Inflammatory macrophage (primary cell): ENCODE results near the gene RNF123.
A peak's percentile ranks its signal among the peaks of the same experiment; 100 is the strongest.

Experiments
- DNase-seq, 2 donors: peaks; one replicate each; pipeline ENCODE4 v3.0.0-alpha.2; 2020 to 2022

The RNF123 gene

GRCh38 chr3:49659756-49660155 is 29.6 kb upstream of the RNF123 start:
- DNase-seq = no peak

DNA sequence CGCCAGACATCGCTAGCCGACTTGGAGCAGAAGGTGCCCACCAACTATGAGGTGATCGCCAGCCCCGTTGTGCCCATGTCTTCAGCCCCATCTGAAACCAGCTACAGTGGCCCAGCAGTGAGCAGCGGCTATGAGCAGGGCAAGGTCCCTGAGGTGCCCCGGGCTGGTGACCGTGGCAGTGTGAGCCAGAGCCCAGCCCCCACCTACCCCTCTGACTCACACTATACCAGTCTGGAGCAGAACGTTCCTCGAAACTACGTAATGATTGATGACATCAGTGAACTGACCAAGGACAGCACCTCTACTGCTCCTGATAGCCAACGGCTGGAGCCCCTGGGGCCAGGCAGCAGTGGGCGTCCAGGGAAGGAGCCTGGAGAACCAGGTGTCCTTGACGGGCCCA is 28.1 kb upstream of the RNF123 start:
- DNase-seq = no peak

DNA sequence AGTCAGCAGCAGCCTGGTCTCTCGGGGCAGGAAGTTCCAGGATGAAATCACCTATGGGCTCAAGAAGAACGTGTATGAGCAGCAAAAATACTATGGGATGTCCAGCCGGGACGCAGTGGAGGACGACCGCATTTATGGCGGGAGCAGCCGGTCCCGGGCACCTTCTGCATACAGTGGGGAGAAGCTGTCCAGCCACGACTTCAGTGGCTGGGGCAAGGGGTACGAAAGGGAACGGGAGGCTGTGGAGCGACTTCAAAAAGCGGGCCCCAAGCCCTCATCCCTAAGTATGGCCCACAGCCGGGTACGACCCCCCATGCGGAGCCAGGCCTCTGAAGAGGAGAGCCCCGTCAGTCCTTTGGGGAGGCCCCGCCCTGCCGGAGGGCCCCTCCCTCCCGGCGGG is 27.3 kb upstream of the RNF123 start:
- no peak for DNase-seq

- DNase-seq = no peak
Measured at GRCh38 chr3:49662720-49663413, 26.5 kb upstream of the RNF123 start.

DNA sequence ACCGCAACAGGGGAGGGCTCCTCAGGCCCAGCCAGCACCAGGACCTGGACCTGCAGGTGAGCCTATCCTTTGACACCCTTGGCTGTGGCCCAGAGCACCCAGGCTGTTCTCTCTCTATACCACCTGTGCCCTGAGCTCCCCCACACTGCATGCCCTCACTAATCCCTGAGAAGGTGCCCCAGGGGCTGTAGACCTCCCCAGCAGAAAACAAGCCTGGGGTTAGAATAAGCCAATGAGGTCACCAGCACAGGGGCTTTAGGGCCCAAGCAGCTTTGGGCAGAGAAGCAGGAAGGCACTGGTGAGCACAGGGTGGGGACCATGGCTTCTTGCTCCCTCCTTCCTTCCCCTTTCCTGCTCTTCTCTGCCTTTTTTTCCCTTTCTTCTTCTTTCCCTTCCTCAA is 25.5 kb upstream of the RNF123 start:
- no peak for DNase-seq

DNA sequence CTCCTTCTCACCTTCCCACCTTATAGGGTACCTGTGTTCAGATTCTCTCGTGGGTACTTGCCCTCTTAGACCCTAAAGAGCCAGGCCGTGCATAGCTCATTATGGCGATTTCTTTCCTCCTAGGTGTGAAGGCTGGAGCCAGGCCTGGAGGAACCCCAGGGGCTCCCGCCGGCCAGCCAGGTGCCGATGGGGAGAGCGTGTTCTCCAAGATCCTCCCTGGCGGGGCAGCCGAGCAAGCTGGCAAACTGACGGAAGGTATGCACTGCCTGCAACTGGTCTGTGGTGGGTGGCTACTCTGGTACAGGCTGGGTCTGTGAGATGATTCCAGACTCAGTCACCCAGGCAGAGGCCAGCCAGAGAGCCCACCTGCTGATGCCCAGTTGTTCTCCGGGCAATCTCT is 25.1 kb upstream of the RNF123 start:
- DNase-seq = no peak

DNA sequence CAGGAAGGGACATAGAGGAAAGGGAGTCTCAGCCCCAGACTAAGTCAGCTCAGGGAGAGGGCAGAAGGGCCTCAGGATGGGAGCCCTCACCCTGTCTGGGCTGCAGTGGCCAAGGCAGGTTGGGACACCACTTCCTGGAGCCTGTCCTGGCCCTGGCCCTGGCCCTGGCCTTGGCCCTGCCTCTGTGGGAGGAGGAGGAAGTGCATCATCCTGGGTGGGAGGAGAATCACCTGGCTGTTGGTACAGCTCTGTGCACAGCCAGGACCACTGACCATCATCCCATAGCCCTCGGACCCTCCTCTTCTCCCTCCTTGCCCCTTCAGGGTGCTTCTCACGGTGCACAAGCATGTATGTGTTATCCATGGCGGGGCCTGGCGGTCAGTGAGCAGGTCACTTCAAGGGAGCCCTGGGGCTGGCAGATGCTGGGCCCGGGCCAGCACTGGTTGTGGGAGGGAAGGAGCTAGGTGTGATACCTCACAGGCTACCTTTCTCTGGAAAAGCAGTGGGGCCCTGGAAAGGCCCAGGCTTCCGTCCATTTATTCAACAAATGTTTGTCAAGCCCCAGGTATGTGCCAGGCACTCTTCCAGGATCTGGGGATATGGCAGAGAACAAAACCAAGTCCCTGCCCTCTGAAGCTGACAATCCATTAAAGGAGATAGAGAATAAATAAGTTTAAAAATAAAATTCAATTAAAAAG is 23.4 kb upstream of the RNF123 start:
- DNase-seq = peak in 1 of 2 donors; percentile 13

GRCh38 chr3:49666592-49666991 is 22.8 kb upstream of the RNF123 start:
- DNase-seq = no peak

GRCh38 chr3:49667701-49668413 is 21.5 kb upstream of the RNF123 start:
- DNase-seq = no peak

DNA sequence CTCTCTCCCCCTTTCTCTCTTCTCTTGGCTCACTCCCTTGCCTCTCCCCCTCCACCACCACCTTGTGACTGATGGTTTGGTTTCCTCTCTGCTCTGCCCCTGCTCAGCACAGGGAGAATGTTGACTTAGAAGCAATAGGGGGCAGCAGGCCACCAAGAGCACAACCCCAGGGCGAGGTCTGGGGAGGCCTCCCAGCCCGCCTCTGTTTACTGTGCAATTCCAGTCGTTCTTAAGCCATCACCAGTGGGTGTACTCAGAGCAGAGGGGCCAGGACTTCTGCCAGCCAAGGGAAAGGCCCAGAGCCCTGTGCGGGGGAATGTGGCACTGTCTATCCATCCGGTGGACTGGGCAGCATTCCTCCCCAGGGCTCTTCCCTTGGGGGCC is 21.0 kb upstream of the RNF123 start:
- DNase-seq = no peak

- DNase-seq = no peak
Measured at GRCh38 chr3:49668861-49669260, 20.5 kb upstream of the RNF123 start.

GRCh38 chr3:49669352-49669751 is 20.0 kb upstream of the RNF123 start:
- DNase-seq = no peak

DNA sequence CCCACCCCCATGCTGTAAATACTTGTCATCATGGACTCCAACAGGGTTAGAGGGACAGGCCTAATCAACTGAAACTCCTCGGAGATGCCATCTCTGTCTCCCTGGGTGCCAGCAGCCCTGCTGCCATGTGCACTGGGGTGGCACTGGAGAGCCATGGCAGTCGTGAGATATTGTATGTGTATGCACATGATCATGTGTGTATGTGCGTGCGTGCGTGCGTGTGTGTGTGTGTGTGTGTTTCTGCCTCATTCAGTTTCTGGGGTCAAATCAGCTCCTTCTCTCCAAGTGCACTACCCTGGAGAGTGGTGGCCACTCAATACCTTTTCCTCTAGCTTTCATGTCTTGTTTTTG is 18.4 kb upstream of the RNF123 start:
- DNase-seq = no peak

DNA sequence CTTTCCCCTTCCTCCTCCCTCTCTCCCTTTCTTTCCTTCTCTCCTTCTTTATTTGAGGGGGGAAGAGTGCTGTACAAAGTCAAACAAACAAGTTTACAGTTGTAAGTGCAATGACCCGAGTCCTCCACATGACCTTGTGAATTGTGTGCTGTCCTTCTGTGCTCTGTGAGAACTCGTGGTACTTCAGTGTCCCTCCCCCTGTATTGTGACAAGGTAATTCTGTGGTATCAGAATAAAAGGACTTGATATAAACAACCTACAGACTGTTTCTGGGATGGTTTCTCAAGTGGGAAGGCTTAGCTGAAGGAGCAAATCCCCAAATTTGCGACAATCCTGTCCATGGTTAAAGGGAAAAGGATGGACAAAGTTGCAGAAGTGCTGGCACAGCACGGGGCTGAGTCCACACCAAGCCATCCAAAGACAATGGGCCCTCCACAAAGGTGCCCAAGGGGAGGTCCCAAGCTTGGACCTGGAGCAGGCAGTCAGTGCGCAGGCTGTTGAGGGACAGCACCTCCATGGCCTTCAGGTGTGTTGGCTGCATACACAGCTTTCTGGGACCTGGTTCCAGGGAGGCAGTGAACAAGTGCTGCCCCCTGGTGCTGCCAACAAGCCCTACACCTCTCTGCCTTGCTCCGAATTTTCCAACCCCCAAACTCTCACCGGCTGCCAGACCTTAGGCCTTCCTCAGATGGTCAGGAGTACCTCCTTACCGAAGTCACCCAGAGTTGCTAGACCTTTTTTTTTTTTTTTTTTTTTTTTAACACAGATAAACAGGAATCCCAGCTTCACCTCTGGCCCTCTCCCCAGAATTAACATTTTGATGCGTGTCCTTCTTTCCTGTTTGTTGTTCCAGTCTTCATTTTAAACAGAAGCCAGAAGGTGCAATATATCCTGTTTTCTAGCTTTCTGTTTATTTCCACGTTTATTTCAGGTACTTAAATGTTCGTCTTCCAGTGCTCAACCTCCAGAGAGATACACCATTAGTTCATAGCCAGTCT is 17.8 kb upstream of the RNF123 start:
- peak; percentile 48 to 58 for DNase-seq

- DNase-seq = peak; percentile 28 to 31
Measured at GRCh38 chr3:49673121-49673714, 16.1 kb upstream of the RNF123 start.

- peak; percentile 99 for DNase-seq
Measured at GRCh38 chr3:49673715-49674496, 15.5 kb upstream of the RNF123 start, which contains the start of gene APEH. Gene APEH (plus strand): TSS chr3:49674351. CDS start chr3:49674402, 51 bp downstream.

- no peak for DNase-seq
Measured at GRCh38 chr3:49674497-49674983, 14.8 kb upstream of the RNF123 start.

- no peak for DNase-seq
Measured at GRCh38 chr3:49675912-49676311, 13.4 kb upstream of the RNF123 start.

DNA sequence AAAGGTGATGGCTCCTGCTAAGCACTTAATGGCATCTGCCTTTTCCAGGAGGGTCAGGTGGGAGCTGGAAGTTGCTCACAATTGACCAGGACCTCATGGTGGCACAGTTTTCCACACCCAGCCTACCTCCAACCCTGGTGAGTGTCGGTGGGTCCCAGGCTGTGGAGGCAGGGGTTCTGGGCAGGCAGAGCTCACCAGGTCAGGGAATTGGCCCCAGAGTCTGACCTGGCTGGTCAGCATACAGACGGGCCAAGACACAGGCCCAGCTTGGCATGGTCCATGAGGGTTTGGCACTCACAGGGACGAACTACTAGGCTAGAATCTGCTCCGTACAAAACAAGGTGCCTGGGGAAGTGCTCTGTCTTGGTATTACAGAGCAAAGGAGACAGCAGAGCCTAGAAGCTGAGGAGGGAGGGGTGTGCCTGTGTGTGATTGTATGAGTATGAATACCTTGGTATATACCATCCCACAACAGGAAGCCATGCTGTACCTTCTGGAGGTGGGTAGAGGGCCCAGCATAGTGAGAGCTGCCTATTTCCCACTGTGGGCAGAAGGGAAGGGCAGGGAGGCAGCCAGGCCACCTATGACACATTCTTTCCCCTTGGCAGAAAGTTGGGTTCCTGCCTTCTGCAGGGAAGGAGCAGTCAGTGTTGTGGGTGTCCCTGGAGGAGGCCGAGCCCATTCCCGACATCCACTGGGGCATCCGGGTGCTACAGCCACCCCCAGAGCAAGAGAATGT is 8.7 kb upstream of the RNF123 start:
- DNase-seq = no peak

DNA sequence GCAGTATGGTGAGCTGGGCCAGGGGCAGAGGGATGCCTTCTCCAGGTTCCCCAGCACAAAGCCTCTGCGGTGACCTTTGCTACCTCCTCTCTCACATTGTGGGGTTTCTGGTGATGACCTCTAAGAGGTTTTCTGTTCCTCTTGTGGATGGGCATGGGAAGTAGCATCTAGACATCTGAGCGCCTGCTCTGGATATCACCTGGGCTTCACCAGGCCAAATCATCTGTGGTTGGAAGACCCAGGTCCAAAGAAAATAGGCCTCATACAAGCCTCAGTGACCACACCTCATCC is 8.2 kb upstream of the RNF123 start:
- DNase-seq = no peak

- DNase-seq = no peak
Measured at GRCh38 chr3:49681543-49681942, 7.8 kb upstream of the RNF123 start.
